Lower leg skin (tissue), 4 donors: ENCODE data around the gene RPTOR. TPM values are rescaled to one million over a fixed set of nuclear protein-coding genes. Genes with fewer than 3 reads are reported as not detected.

Source experiments
- DNase-seq, 2 donors: peaks; one replicate each; pipeline ENCODE4 v3.0.0-alpha.2; 2019; ENCODE audit warnings: low spot score in 2 of 2
- H3K4me3 ChIP-seq: fragments of 200-600 bp; sonication (generic); 2 replicates; pipeline ENCODE4 v1.5.1; 2017; ENCODE audit warnings: mild to moderate bottlenecking, low read depth; ENCODE audit not compliant: poor library complexity, severe bottlenecking
- POLR2A ChIP-seq, 2 donors: fragments of 450-650 bp; IDR thresholded peaks; one replicate each; pipeline ENCODE4 v1.6.1; 2016 to 2017; ENCODE audit warnings: antibody characterized with exemption in 2 of 2, mild to moderate bottlenecking in 1 of 2, moderate library complexity in 1 of 2
- WGBS, 2 donors: methylation state at CpG; one replicate each; pipeline ENCODE4 v1.1.5; 2018; 5-methylcytosine and 5-hydroxymethylcytosine counted together
- intact Hi-C: fragments of 100-400 bp; cut with DNase I; formaldehyde crosslinking; loops from one replicate; pipeline ENCODE4 v1.15.0; 2023; ENCODE audit warnings: low total_unique reads
- total RNA-seq, 4 donors: library from RNA; depleted of rRNA; stranded (reverse); fragments of >200 nt; gene quantifications; one replicate each; pipeline ENCODE4 v1.1.0, GENCODE V29; 2016
- TF ChIP-seq, protein P1 (sequence below), 3 donors: fragments of 450-650 bp; IDR thresholded peaks; one replicate each; pipeline ENCODE4 v1.5.1; 2016; ENCODE audit warnings: antibody characterized with exemption in 3 of 3, mild to moderate bottlenecking in 3 of 3, moderate library complexity in 2 of 3

RPTOR gene
- total RNA-seq, 4 donors from 2014 or later, result 30.7 to 68.2 (median 39.8) TPM

- intact Hi-C loops, result no loop called here
- TF ChIP-seq POLR2A (IDR thresholded peaks at IDR 0.05), result no peak
- TF ChIP-seq, protein P1, sequence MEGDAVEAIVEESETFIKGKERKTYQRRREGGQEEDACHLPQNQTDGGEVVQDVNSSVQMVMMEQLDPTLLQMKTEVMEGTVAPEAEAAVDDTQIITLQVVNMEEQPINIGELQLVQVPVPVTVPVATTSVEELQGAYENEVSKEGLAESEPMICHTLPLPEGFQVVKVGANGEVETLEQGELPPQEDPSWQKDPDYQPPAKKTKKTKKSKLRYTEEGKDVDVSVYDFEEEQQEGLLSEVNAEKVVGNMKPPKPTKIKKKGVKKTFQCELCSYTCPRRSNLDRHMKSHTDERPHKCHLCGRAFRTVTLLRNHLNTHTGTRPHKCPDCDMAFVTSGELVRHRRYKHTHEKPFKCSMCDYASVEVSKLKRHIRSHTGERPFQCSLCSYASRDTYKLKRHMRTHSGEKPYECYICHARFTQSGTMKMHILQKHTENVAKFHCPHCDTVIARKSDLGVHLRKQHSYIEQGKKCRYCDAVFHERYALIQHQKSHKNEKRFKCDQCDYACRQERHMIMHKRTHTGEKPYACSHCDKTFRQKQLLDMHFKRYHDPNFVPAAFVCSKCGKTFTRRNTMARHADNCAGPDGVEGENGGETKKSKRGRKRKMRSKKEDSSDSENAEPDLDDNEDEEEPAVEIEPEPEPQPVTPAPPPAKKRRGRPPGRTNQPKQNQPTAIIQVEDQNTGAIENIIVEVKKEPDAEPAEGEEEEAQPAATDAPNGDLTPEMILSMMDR (IDR thresholded peaks at IDR 0.05), result no peak
- no peak overlapping the region for H3K4me3 ChIP-seq
- WGBS, 2 donors, result 75 to 80% methylated on average over 6 of the region's 6 CpGs
- DNase-seq, result no peak
Observed at GRCh38 chr17:80768389-80768788, 223.8 kb downstream of the RPTOR start.

- WGBS, 2 donors, result 95% methylated on average over 10 of the region's 10 CpGs
- TF ChIP-seq, protein P1 (IDR thresholded peaks at IDR 0.05), result no peak
- no peak for TF ChIP-seq POLR2A (IDR thresholded peaks at IDR 0.05)
- intact Hi-C loops, result no loop called here
- DNase-seq, result no peak
- H3K4me3 ChIP-seq, result no peak overlapping the region
Observed at GRCh38 chr17:80768936-80769335, 224.3 kb downstream of the RPTOR start.

GRCh38 chr17:80769516-80769915, 224.9 kb downstream of the RPTOR start:
- intact Hi-C loops, result no loop called here
- DNase-seq, result no peak
- TF ChIP-seq POLR2A (IDR thresholded peaks at IDR 0.05), result no peak
- TF ChIP-seq, protein P1 (IDR thresholded peaks at IDR 0.05), result no peak
- WGBS, 2 donors, result 88 to 92% methylated on average over 9 to 10 of the region's 10 CpGs
- no peak overlapping the region for H3K4me3 ChIP-seq

DNA sequence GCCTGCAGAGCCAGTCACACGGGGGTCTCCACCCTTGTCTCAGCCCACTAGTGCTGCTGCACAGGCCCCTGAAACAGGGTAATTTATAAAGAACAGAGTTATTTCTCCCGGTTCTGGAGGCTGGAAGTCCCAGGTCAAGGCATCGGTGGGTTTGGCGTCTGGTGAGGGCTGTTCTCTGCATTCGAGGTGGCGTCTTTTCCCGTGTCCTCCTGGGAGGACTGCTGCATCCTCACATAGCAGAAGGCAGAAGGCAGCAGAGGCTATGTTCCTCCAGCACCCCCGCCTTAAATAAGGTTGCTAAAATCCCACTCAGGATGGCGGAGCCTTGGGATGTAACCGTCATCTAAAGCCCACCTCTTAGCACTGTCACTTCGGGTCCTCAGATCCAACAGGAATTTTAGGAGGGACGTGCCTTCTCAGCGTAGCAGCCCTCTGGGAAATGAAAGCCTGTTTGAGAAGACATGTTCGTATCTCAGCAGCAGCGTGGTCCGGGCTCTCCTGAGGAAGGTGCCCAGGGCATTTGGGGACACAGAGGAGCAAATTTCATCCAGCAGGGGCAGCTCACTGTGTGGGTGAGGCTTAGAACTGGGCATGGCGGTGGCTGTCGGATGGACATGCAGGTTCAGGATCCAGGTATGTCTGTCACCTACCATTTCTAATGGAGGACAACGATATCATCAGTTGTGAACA, 225.4 kb downstream of the RPTOR start:
- no peak for DNase-seq
- no peak overlapping the region for H3K4me3 ChIP-seq
- WGBS, 2 donors, result 92 to 95% methylated on average over 19 of the region's 19 CpGs
- TF ChIP-seq, protein P1 (IDR thresholded peaks at IDR 0.05), result no peak
- TF ChIP-seq POLR2A (IDR thresholded peaks at IDR 0.05), result no peak
- intact Hi-C loops, result loop anchor here (1.0 kb wide), 1 partner anchor 42 kb away; no protein-coding TSS in a partner anchor

- H3K4me3 ChIP-seq, result no peak overlapping the region
- TF ChIP-seq, protein P1 (IDR thresholded peaks at IDR 0.05), result no peak
- TF ChIP-seq POLR2A (IDR thresholded peaks at IDR 0.05), result no peak
- intact Hi-C loops, result loop anchor here (1.0 kb wide), 1 partner anchor 43 kb away; no protein-coding TSS in a partner anchor
- 90 to 92% methylated on average over 21 of the region's 21 CpGs for WGBS, 2 donors
- no peak for DNase-seq
Observed at GRCh38 chr17:80770881-80771611, 226.4 kb downstream of the RPTOR start.
